Natural killer cell (primary cell): ENCODE data around the gene RPL10A. TPM values are rescaled to one million over a fixed set of nuclear protein-coding genes. Genes with fewer than 3 reads are reported as not detected.

ENCODE experiments used
- ATAC-seq, 3 donors: fragments of 150-1000 bp in 2 of 3; fragments of 200-7000 bp in 1 of 3; cut with Tn5 transposase; 1 replicate in 1 of 3; 2 replicates in 2 of 3; pipeline ENCODE4 v1.10.0; 2021; ENCODE audit warnings: mild to moderate bottlenecking in 2 of 3, moderate library complexity in 2 of 3
- DNase-seq, 2 donors: peaks; one replicate each; pipeline versions ENCODE4 v3.0.0 to v3.0.0-alpha.2; 2013 to 2021; ENCODE audit warnings: mixed read lengths in 1 of 2
- H3K27ac ChIP-seq: one replicate; pipeline ENCODE4 v1.5.1; 2013; ENCODE audit warnings: mild to moderate bottlenecking, low read length
- H3K27me3 ChIP-seq: one replicate; pipeline ENCODE4 v1.6.1; 2013; ENCODE audit warnings: low read length; ENCODE audit not compliant: control insufficient read depth, insufficient read depth
- H3K36me3 ChIP-seq: one replicate; pipeline ENCODE4 v1.6.1; 2013; ENCODE audit warnings: low read length; ENCODE audit not compliant: control insufficient read depth, insufficient read depth
- H3K4me1 ChIP-seq: one replicate; pipeline ENCODE4 v1.6.1; 2013; ENCODE audit warnings: low read length; ENCODE audit not compliant: control insufficient read depth, insufficient read depth
- H3K4me3 ChIP-seq: one replicate; pipeline ENCODE4 v1.5.1; 2013; ENCODE audit warnings: low read length
- H3K9me3 ChIP-seq: one replicate; pipeline ENCODE4 v1.6.1; 2013; ENCODE audit warnings: low read length; ENCODE audit not compliant: control insufficient read depth, insufficient read depth
- H3K27ac Mint-ChIP-seq, 2 donors: one replicate each; pipeline ENCODE4 v1.8.0; 2022; ENCODE audit warnings: mild to moderate bottlenecking in 2 of 2, mixed read lengths in 2 of 2, moderate library complexity in 1 of 2
- H3K27me3 Mint-ChIP-seq, 2 donors: one replicate each; pipeline ENCODE4 v1.8.0; 2022; ENCODE audit warnings: low read depth in 2 of 2, mixed read lengths in 2 of 2
- H3K36me3 Mint-ChIP-seq: one replicate; pipeline ENCODE4 v1.8.0; 2022; ENCODE audit warnings: mixed read lengths
- H3K4me1 Mint-ChIP-seq, 2 donors: one replicate each; pipeline ENCODE4 v1.8.0; 2022; ENCODE audit warnings: mixed read lengths in 2 of 2
- H3K4me3 Mint-ChIP-seq: one replicate; pipeline ENCODE4 v1.8.0; 2022; ENCODE audit warnings: mild to moderate bottlenecking, moderate library complexity, mixed read lengths
- H3K9me3 Mint-ChIP-seq, 2 donors: one replicate each; pipeline ENCODE4 v1.8.0; 2022; ENCODE audit warnings: mixed read lengths in 2 of 2
- WGBS: methylation state at CpG from one replicate; pipeline ENCODE4 v1.1.7; 2013; ENCODE audit warnings: missing lambda C conversion rate; ENCODE audit not compliant: insufficient coverage; 5-methylcytosine and 5-hydroxymethylcytosine counted together
- intact Hi-C: fragments of 100-400 bp; cut with micrococcal nuclease; formaldehyde crosslinking; loops from one replicate; pipeline ENCODE4 v1.14.2; 2022
- total RNA-seq, 4 donors: library from RNA; stranded (reverse); fragments of 120-200 nt in 1 of 4; gene quantifications; one replicate each; pipeline versions ENCODE4 v1.2.3 to v1.2.4, GENCODE V29; 2013 to 2022
- TF ChIP-seq, protein P1 (sequence below): fragments of 200-600 bp; IDR thresholded peaks from one replicate; pipeline ENCODE4 v1.8.0; 2022; ENCODE audit warnings: antibody characterized with exemption

Gene RPL10A
- total RNA-seq: 100 to 1,000 TPM; 723 to 943 (median 942) TPM
- total RNA-seq (2013): 2,194 TPM

DNA sequence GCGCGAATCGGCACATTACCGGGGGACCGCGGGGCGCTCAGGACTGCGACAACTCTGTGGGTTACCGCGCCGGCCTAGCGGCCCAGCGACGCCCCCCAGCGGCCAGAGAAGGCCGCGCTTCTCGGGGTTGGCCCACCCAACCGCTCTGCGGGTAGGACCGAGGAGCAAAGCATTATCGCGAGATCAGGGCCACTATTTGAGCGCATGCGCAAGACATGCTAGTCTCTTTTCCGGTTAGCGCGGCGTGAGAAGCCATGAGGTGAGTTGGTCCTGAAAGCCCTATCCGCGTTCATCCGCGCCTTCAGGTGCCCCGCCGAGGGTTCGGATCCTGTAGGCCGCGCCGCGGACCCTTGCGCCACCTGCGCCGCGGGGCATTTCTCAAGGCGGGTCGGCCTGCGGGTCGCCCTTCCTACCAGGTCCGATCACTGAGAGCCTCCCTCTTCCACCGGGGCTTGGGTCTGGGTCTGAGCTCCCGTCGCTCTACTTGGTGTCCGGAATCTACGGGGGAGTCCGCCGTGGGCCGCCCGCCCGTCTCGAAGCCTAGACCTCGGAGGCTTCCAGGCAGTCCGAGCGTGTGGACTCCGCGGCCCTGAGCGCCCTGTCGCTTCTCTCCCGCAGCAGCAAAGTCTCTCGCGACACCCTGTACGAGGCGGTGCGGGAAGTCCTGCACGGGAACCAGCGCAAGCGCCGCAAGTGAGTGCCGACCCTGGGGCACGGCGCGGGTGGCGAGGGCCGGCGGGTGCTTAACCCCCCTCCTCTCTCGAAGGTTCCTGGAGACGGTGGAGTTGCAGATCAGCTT lies at the start of gene RPL10A:
Gene RPL10A, plus strand, starts transcription at position 221 of the 799 bp plus-strand sequence. Its CDS starts 34 bp downstream, at position 255.
- H3K4me1 Mint-ChIP-seq: peaks cover 38% of the 10 kb centered on the region in 2 donors
- peak within 1 kb of the TSS; percentile 97 for H3K4me3 Mint-ChIP-seq
- H3K36me3 Mint-ChIP-seq: no peaks in the 10 kb centered on the region

DNA sequence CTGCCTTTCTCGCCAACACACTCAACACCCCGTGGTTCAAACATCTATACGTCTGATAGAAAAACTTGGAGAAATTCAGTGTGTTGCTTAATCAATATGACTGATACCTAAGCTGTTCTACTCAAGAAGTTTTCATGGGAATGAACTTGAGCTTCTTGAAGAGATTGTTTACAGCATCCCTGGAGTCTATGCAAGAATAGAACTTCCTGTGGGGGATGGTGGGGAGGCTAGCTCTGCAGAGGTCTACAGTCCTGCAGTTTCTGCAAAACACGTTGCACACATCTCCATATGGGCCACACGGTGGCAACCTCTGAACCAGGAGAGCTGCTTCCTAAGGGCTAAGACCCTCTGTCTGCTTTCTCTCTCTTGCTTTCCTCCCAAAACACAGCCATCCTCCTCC lies 48.8 kb upstream of the RPL10A start:
- Histone ChIP-seq H3K27me3 (no peaks in the 10 kb centered on the region), H3K4me3 (no peak overlapping the region), H3K36me3 (peaks cover 25% of the 10 kb centered on the region), H3K4me1 (peaks cover 18% of the 10 kb centered on the region), H3K9me3 (no peaks in the 10 kb centered on the region), H3K27ac (no peak overlapping the region)
- 64% methylated on average over 5 of the region's 5 CpGs for WGBS
- intact Hi-C loops: no loop called here
- DNase-seq (peak in 1 of 2 donors; percentile 43), ATAC-seq (no peak)
- Mint-ChIP-seq H3K4me1 (peaks cover 19 to 25% of the 10 kb centered on the region in 2 donors), H3K36me3 (no peaks in the 10 kb centered on the region), H3K4me3 (no peak overlapping the region), H3K27ac (no peak overlapping the region), H3K9me3 (no peaks in the 10 kb centered on the region), H3K27me3 (no peaks in the 10 kb centered on the region)
- TF ChIP-seq, protein P1, sequence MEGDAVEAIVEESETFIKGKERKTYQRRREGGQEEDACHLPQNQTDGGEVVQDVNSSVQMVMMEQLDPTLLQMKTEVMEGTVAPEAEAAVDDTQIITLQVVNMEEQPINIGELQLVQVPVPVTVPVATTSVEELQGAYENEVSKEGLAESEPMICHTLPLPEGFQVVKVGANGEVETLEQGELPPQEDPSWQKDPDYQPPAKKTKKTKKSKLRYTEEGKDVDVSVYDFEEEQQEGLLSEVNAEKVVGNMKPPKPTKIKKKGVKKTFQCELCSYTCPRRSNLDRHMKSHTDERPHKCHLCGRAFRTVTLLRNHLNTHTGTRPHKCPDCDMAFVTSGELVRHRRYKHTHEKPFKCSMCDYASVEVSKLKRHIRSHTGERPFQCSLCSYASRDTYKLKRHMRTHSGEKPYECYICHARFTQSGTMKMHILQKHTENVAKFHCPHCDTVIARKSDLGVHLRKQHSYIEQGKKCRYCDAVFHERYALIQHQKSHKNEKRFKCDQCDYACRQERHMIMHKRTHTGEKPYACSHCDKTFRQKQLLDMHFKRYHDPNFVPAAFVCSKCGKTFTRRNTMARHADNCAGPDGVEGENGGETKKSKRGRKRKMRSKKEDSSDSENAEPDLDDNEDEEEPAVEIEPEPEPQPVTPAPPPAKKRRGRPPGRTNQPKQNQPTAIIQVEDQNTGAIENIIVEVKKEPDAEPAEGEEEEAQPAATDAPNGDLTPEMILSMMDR: no peak

More for the DNA sequence above, at the start of gene RPL10A:
- Histone ChIP-seq H3K4me1 (peaks cover 31% of the 10 kb centered on the region), H3K9me3 (no peaks in the 10 kb centered on the region), H3K36me3 (peaks cover 36% of the 10 kb centered on the region), H3K4me3 (peak within 1 kb of the TSS; percentile 67), H3K27ac (peak within 1 kb of the TSS; percentile 79), H3K27me3 (no peaks in the 10 kb centered on the region)
- TF ChIP-seq, protein P1: peak; percentile 87
- Mint-ChIP-seq H3K27ac (peak within 1 kb of the TSS; percentile 92 to 98), H3K27me3 (no peaks in the 10 kb centered on the region), H3K9me3 (no peaks in the 10 kb centered on the region)
- WGBS: under 1% methylated on average over 86 of the region's 86 CpGs
- DNase-seq (peak; percentile 91 to 99), ATAC-seq (peak; percentile 87 to 97 (median 89))
- intact Hi-C loops: loop anchor here (1.0 kb wide), 3 partner anchors 16 to 171 kb away; partner anchors contain the start of genes DEF6, FANCE and PPARD

DNA sequence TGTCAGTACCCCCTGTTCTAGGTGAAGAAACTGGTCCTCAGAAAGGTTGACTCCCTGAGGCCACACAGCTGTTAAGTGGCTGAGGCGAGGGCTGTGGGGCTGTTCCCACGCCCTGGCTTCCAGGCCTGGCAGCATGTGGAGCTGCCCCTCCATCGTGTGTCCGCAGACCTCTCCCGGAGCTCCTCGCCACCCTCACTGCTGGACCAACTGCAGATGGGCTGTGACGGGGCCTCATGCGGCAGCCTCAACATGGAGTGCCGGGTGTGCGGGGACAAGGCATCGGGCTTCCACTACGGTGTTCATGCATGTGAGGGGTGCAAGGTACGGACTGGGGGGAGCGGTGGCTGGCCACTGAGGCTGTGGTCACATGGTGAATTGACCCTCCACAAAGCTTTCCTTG lies 48.2 kb upstream of the RPL10A start:
- peaks cover 28% of the 10 kb centered on the region for H3K36me3 ChIP-seq
- no peaks in the 10 kb centered on the region for H3K9me3 Mint-ChIP-seq
- intact Hi-C loops: no loop called here
- H3K9me3 ChIP-seq: no peaks in the 10 kb centered on the region
- ATAC-seq (no peak), DNase-seq (no peak)
- no peaks in the 10 kb centered on the region for H3K36me3 Mint-ChIP-seq
- H3K27me3 Mint-ChIP-seq: no peaks in the 10 kb centered on the region
- peaks cover 18% of the 10 kb centered on the region for H3K4me1 ChIP-seq
- 99% methylated on average over 14 of the region's 14 CpGs for WGBS
- H3K4me3 ChIP-seq: no peak overlapping the region
- H3K27me3 ChIP-seq: no peaks in the 10 kb centered on the region
- TF ChIP-seq, protein P1: no peak
- peaks cover 19 to 25% of the 10 kb centered on the region in 2 donors for H3K4me1 Mint-ChIP-seq
- H3K4me3 Mint-ChIP-seq: no peak overlapping the region
- H3K27ac ChIP-seq: no peak overlapping the region
- no peak overlapping the region for H3K27ac Mint-ChIP-seq
